Astrocyte of the hippocampus (primary cell): Measurements from ENCODE around the gene MYCT1.
"Not testable (repeated sequence)": the region's sequence is repeated elsewhere in the genome, so short reads cannot be mapped to it uniquely, and the experiment has no call there.

ENCODE experiments used
- DNase-seq: peaks from one replicate; pipeline ENCODE4 v3.0.0; 2011; ENCODE audit warnings: low read depth, low spot score

The MYCT1 gene, protein sequence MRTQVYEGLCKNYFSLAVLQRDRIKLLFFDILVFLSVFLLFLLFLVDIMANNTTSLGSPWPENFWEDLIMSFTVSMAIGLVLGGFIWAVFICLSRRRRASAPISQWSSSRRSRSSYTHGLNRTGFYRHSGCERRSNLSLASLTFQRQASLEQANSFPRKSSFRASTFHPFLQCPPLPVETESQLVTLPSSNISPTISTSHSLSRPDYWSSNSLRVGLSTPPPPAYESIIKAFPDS

DNA sequence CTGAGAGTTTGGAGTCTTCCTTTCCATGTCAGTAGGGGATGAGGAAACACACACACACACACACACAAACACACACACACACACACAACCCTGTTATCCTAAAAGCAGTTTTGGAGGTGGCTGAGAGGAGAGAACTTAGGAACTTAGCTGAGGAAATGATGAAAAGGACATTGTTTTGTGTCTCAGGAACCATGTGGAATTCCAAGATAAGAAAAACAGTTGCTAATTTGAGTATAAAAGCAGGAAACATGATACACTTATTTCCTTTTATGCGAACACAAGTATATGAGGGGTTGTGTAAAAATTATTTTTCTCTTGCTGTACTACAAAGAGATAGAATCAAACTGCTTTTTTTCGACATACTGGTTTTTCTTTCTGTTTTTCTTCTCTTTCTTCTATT is at the start of gene MYCT1:
Gene MYCT1, plus strand, starts transcription at position 264 of the 400 bp plus-strand sequence. Its CDS starts 6 bp downstream, at position 270.
- DNase-seq, result no peak

DNA sequence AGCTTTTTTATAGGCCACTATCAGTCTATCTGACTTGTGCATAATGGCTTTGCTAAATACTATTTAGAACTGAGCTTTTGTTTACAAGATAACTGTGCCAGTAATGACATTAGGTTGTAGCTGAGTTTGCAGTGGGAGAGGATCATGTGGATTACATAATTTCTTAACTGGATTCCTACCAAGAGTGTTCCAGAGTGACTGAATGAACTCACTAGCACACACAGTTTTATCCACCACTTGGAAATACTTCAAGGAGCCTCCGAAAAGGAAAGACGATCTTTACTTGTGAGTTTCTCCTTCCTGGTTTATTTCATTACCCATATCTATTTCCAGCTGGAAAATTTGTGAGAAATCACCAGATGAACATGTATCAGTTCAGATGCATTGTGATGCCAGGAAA is 49.6 kb upstream of the MYCT1 start:
- no peak for DNase-seq

DNA sequence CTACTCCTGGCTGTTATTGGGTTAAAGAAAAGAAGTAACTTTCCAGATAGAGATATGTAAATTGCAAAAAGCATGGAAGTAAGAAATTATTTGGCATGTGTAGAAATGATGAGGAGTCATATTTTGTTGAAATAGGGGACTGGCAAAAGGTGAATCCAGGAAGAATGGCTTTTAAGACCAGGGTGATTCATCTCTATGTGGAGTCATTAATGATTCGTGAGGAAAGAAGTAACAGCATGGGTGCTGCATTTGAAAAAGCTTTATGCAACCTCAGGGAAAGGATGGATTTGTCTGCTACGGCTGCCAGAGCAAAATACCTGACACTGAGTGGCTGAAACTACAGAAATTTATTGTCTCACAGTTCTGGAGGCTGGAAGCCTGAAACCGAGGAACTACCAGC is 45.7 kb upstream of the MYCT1 start:
- DNase-seq, result no peak

DNA sequence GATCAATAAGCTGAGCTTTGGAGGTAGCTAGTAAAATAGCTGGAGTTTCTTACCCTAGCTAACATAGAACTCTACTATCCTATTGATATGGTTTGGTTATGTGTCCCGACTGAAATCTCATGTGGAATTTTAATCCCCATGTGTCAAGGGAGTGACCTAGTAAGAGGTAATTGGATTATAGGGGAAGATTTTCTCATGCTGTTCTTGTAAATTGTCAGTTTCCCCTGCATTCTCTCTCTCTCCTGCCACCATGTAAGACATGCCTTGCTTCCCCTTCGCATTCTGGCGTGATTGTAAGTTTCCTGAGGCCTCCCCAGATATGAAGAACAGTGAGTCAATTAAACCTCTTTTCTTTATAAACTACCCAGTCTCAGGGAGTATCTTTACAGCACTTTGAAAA is 35.9 kb upstream of the MYCT1 start:
- no peak for DNase-seq

DNA sequence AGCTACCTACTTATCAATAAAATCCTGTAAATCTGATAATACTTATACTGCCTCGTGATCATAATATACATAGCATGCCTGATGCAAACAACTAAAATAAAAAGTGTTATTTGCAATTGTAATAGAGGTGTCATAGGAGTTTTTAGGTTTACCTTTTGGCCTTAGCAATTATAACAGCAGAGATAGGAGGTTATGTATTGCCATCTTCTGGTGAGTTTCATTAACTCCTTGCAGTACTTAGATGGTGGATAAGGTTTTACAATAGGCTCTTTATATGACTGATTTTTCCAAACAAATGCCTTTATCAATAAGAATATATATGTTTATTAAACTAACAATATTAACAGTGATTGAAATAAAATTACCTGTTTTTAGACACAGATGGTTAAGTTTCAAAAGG is 27.8 kb upstream of the MYCT1 start:
- peak; percentile 38 for DNase-seq

DNA sequence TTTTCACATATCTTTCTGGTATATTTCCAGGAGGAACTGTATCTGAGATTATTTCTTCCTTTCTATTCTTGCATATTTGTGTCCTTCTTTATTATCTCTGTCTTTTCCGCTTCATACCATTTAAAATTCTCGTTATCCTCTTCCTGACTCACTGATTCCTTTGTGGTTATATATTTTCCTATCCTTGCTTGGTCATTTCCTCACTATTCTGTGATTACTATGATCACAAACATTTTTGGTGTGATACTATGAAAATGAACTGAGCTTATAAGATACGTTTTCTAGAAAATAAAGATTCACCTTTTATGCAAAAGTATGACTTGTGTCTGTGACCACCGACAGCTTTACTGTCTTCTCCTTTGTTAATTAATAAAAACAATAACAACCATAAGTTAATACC is 26.5 kb upstream of the MYCT1 start:
- DNase-seq, result no peak

DNA sequence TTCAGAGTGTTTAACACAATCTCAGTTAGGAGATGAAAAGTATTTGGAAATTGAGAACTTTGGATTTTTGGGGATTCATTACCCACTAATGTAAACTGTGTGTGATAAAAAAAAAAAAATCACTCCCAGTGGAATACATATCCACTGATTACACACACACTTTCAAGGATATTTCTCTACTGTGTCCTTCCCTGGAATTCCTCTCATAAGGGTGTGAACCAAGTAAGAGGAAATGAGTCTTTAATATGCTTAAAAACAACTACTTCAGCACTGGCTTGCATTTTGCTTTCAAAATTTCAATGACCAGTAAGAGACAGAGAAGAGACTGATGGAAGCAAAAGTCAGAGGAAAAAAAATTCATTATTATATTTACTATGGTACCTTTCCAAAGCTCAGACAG is 24.5 kb upstream of the MYCT1 start:
- DNase-seq, result no peak

DNA sequence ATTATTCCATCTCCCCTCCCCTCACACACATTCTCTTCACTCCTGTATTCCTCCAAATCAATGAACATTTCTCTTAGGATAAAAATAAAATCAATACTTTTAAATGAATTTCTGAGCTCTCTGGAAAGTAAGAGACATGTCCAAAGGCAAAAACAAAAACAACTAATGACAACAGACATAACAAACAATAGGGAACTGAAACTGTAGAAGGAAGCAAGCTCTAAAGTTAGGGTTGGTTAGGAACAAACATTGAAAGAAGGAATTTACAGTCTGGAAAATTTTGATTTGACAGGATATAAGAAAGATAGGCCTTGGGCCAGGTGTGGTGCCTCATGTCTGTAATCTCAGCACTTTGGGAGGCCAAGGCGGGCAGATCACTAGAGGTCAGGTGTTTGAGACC is 17.5 kb upstream of the MYCT1 start:
- DNase-seq, result no peak

DNA sequence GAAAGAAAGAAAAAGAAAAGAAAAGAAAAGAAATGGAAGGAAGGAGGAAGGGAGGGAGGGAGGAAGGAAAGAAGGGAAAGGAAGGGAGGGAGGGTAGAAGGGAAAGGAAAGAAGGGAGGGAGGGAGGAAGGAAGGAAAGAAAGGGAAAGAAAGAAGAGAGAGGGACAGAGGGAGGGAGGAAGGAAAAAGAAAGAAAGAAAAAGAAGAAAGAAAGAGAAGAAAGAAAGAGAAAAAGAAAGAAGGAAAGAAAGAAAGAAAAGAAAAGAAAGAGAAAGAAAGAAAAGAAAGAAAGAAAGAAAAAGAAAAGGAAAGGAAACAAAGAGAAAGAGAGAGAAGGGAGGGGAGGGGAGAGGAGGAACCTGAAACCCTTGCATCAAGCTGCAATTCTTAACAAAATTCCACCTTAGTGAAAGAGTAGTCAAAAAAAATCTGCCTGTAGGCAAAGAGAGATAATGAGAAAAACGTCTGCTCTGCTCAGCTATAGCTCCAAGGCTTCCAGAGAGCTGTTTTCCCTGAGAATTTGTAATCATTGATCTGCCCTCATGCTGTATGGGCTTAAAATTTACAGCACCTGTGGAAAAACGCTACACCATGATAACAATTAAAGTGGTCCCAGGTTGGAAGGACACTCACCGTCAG is 16.7 kb upstream of the MYCT1 start:
- DNase-seq, result no peak

DNA sequence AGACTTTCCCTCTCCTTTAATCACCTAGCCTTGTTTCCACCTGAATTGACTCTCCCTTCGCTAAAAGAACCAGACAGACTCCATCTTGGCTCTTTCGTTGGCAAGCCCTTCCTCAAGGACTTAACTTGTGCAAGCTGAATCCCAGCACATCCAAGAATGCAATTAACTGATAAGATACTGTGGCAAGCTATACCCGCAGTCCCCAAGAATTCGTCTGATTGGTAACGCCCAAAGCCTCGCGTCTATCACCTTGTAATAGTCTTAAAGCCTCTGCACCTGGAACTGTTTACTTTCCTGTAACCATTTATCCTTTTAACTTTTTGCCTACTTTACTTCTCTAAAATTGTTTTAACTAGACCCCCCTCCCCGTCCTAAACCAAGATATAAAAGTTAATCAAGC is 15.6 kb upstream of the MYCT1 start:
- no peak for DNase-seq

DNA sequence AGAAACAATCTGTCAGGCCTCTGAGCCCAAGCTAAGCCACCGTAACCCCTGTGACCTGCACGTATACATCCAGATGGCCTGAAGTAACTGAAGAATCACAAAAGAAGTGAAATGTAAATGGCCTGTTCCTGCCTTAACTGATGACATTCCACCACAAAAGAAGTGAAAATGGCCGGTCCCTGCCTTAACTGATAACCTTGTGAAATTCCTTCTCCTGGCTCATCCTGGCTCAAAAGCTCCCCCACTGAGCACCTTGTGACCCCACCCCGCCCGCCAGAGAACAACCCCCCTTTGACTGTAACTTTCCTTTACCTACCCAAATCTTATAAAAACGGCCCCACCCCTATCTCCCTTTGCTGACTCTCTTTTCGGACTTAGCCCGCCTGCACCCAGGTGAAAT is 14.8 kb upstream of the MYCT1 start:
- not testable (repeated sequence) for DNase-seq

DNA sequence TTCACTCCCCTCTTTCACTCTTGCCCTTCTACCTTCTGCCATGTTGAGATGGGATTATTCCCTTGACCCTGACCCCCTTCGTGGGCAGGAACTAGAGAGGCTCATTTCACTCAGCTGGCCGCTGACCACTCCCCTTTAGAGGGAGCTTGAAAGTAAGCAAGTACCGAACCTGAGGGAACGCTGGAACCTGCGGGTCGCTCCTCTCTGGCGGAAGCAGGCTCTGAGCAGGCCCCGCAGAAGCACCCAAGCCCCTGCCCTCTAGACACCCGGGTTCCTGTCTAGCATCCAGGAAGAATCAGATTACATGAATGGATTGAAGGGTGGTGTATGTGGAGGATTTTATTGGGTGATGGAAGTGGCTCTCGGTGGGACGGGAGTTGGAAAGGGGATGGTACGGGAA is 11.9 kb upstream of the MYCT1 start:
- no peak for DNase-seq

DNA sequence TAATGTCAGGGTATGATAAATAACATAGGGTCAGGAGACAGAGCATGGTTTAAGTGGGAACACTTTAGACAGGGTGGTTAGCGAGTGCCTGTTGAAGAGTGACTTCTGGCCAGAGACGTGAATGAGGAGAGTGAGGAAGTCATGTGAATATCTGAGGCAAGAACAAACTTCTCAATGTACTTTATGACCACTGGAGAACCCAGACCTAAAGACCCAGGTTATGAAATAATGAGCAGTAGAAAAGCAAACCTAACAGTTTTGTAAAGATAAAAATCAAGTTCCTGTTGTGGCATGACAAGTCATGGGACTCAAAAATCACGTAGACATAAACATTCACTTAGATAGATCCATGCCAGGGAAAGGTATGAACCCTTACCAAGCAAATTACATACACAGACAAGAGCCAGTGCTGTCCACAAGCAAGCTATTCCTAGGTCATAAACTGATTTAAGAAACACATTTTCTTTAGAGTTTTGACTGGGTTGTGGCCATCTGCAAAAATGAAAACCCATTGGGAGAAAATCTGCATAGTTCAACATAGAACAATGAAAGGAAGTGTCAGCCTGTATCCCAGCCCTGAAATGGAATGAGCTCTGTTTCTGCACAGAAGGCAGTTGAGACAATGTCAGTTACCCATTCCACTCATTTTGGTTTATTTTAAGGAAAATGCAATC is 2.2 kb upstream of the MYCT1 start:
- DNase-seq, result no peak

DNA sequence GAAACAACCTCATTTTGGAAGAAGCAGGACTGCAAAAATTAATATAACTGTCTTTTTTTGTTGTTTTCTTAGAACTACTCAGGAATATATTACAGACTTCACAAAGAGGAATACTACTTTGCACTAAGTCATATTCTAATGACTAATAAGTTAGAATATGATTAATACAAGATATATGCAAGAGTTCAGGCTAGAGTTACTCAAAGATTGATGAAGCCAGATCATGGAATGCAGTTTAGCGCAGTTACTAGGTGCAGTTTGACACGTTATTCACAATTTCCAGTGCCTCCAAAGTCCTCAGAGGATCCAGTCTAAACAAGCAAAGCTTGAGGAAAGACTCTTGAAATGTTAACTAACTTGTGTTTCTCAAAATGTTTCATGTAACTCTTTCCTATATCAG is 1.2 kb upstream of the MYCT1 start:
- DNase-seq, result peak; percentile 37

DNA sequence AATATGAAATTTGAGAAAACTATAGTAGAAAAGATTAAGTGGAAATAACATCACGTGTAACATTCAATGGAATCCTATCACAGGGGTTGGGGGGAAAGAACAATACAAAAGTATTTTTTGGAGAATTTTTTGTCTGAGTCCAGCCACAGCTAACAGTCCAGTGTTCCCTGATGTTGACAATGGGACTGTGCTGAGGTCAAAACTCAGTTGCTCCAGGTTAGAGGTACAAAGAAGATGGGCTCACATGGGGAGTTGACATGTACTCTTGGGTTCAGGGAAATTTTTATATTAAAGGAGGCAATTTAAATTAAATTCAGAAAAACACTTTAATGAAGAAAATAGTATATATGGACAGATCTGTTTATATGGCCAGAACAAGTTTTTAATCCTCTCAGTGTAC is 995 bp downstream of the MYCT1 start:
- DNase-seq, result no peak

DNA sequence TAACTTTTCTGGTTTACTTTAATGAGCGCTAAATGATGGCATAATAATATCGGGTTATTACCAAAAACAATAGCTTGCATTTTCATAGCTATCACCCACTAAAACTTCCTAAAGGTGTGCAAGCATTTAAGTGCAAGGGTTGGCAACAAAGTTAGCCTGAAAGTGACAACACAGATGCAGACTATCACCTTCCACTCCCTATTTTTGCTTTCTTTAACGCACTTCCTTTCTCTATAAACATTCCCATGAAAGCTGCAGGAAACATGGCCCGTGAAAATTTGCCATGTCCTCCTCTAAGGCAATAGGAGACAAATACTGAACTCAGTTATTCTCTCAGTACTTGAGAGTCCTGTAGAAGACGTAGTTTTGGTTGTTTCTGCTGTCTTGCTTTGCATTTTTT is 2.7 kb downstream of the MYCT1 start:
- no peak for DNase-seq

DNA sequence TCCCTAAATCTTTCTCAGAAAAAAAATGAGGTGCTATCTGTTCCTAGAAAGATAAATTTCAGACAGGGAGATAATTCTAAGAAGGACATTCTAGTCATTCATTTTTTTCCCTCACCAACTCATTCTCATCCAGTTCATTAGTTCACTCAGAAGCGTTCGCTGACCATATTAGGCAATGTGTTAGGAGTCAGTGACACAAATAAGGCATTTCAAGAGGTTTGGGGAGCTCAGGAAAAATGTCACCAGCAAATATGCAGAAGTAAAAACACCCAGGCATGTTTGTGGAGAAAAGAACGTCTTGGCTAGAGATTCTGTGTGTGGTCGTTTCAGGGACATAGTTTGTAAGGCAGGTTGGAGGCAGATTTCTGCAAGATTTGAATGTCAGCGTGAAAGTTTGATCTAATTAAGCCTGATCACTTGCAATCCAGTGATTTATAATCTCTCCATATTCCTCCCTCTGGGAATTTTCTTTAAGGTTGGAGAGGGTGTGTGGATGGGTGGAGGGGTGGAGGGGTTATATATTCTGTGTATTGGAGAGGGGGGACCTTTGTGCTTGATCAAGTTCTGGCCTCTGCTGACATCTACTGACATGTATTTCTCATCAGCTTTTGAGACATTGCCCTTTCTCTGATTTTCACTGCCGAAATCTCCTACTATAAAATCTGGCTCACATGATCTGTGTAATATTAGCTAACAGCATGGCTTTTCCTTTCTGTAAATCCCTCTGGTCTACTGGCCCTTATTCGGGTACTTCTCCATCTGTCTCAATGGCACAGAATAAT is 3.6 kb downstream of the MYCT1 start:
- DNase-seq, result peak; percentile 13

DNA sequence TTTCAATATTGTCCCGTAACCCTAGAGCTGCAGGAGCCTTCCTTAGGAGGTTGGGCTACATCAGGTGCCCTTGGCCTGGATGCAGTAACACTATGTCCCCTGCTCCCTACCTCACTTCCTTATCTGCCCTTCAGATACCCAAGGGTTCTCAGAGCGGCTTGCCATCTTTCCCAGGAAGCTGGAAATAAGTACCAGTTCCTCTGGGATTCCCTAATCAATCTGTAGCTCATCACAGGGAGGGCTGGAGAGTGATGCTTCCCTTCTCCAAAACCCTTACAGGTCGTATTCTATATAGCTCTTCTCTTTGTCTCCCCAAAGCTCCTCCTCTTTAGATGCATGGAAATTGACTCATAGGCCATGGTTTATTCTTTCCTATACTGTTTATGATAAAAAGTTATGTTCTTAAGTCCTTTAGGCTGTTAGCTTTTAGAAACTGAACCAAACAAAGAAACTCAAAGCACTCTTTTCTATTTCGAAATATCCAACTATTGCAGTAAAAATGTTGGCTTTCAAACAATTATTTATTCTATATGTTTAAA is 4.2 kb downstream of the MYCT1 start:
- no peak for DNase-seq

DNA sequence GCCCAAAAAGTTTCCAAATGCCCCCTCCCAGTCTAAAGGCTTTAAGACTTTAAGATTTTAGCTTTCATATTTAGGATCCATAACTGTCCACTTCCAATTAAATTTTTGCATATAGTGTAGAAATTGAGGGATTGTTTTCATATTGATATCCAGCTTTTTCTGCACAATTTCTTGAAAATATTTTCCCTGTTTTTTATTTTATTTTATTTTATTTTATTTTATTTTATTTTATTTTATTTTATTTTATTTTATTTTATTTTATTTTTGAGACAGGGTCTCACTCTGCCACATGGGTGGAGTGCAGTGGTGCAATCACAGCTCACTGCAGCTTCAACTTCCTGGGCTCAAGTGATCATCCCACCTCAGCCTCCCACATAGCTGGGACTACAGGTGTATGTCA is 6.1 kb downstream of the MYCT1 start:
- not testable (repeated sequence) for DNase-seq

DNA sequence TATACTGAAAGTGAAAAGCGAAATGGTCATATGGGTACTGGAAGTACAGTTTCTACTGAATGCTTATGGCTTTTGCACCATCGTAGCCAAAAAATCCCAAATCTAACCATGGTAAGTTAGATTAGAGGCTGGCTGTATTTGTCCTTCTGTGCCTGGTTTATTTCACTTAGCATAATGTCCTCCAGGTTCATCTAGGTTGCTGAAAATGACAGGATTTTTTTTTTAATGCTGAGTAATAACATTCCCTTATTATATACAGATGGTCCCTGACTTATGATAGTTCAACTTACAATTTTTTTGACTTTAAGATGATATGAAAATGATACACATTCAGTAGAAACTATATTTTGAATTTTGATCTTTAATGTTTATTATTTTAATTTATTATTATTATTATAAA is 7.6 kb downstream of the MYCT1 start:
- DNase-seq, result no peak

DNA sequence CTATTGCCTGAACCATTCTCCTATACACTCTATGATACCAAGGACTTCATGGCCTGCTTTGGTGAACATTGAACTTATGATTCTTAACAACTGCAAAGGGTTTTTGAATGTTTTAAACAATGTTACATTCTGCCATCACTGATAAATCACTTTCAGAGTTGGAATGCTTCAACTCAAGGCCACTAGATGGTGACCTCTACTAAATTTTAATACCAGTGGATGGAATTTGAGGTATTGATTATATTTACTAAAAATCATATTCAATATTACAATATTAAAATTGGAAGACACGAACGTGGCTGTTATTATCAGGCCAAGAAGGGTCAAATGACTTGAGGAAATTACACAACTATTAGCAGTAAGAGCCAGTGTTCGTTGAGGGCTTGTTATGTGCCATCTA is 18.6 kb downstream of the MYCT1 start:
- DNase-seq, result no peak

DNA sequence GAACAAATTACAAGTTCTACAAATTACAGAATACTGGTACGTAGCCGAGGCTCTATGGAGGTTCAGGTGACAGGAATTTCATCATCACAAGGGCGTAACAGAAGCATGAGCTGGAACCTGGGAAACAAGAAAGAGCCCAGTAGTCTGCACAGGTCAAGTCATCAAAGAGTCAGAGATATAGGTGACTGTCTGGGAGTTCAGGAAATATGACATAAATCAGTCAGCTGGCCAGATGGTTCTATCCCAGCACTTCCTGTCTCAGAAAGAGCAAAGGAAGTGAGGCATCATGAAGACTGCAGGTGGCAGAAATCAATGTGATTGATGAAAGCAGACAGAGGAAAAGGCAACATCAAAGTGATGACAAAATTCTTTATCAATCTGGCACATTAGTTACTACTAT is 23.3 kb downstream of the MYCT1 start:
- no peak for DNase-seq
